Renal pelvis (tissue), 12 donors: ENCODE results near the gene KLF2. TPM values are rescaled to one million over a fixed set of nuclear protein-coding genes. Genes with fewer than 3 reads are reported as not detected.
"Not testable (repeated sequence)": the region's sequence is repeated elsewhere in the genome, so short reads cannot be mapped to it uniquely, and the experiment has no call there.

Source experiments
- DNase-seq: peaks from one replicate; pipeline ENCODE4 v3.0.0-alpha.2; 2013
- long read RNA-seq, 16 experiments: transcript quantifications; one replicate each; lab custom pipeline, GENCODE V29; 2026
- polyA plus RNA-seq, 3 donors: library from polyadenylated mRNA; unstranded; fragments of 120-200 nt; gene quantifications; one replicate each; pipeline ENCODE4 v1.2.1, GENCODE V29; 2013; ENCODE audit not compliant: insufficient read length in 3 of 3

The KLF2 gene
- 10 to 100 TPM; 18.5 to 39.4 (median 24.7) TPM for polyA plus RNA-seq
- long read RNA-seq, donor 1, transcript KLF2-201 (3 exons, 2,018 nt): major isoform, 8 of 8 reads
- long read RNA-seq, donor 1, partial matches to known transcripts: 0 of 8 reads
- long read RNA-seq, donor 1, other reads (novel, unspliced or antisense): 0 of 8 reads
- long read RNA-seq, donor 2, transcript KLF2-201 (3 exons, 2,018 nt): major isoform, 13 of 13 reads
- long read RNA-seq, donor 2, partial matches to known transcripts: 0 of 13 reads
- long read RNA-seq, donor 2, other reads (novel, unspliced or antisense): 0 of 13 reads
- long read RNA-seq, donor 3, transcript KLF2-201 (3 exons, 2,018 nt): major isoform, 16 of 16 reads
- long read RNA-seq, donor 3, partial matches to known transcripts: 0 of 16 reads
- long read RNA-seq, donor 3, other reads (novel, unspliced or antisense): 0 of 16 reads
- long read RNA-seq, donor 4, transcript KLF2-201 (3 exons, 2,018 nt): major isoform, 17 of 25 reads
- long read RNA-seq, donor 4, partial matches to known transcripts: 8 of 25 reads
- long read RNA-seq, donor 4, other reads (novel, unspliced or antisense): 0 of 25 reads
- long read RNA-seq, donor 5, transcript KLF2-201 (3 exons, 2,018 nt): major isoform, 7 of 15 reads
- long read RNA-seq, donor 5, partial matches to known transcripts: 8 of 15 reads
- long read RNA-seq, donor 5, other reads (novel, unspliced or antisense): 0 of 15 reads
- long read RNA-seq, donor 6, partial matches to known transcripts: 0 of 2 reads
- long read RNA-seq, donor 6, other reads (novel, unspliced or antisense): 0 of 2 reads
- long read RNA-seq, donor 7, transcript KLF2-201 (3 exons, 2,018 nt): major isoform, 14 of 24 reads
- long read RNA-seq, donor 7, partial matches to known transcripts: 10 of 24 reads
- long read RNA-seq, donor 7, other reads (novel, unspliced or antisense): 0 of 24 reads
- long read RNA-seq, donor 8, transcript KLF2-201 (3 exons, 2,018 nt): major isoform, 66 of 94 reads
- long read RNA-seq, donor 8, partial matches to known transcripts: 28 of 94 reads
- long read RNA-seq, donor 8, other reads (novel, unspliced or antisense): 0 of 94 reads
- long read RNA-seq, donor 9, transcript KLF2-201 (3 exons, 2,018 nt): major isoform, 14 of 31 reads
- long read RNA-seq, donor 9, partial matches to known transcripts: 17 of 31 reads
- long read RNA-seq, donor 9, other reads (novel, unspliced or antisense): 0 of 31 reads
- long read RNA-seq, donor 10, transcript KLF2-201 (3 exons, 2,018 nt): major isoform, 9 of 9 reads
- long read RNA-seq, donor 10, partial matches to known transcripts: 0 of 9 reads
- long read RNA-seq, donor 10, other reads (novel, unspliced or antisense): 0 of 9 reads
- long read RNA-seq, donor 11, transcript KLF2-201 (3 exons, 2,018 nt): major isoform, 6 of 13 reads
- long read RNA-seq, donor 11, partial matches to known transcripts: 7 of 13 reads
- long read RNA-seq, donor 11, other reads (novel, unspliced or antisense): 0 of 13 reads
- long read RNA-seq, donor 12, transcript KLF2-201 (3 exons, 2,018 nt): major isoform, 14 of 22 reads
- long read RNA-seq, donor 12, partial matches to known transcripts: 8 of 22 reads
- long read RNA-seq, donor 12, other reads (novel, unspliced or antisense): 0 of 22 reads
- long read RNA-seq, donor 13, transcript KLF2-201 (3 exons, 2,018 nt): major isoform, 5 of 11 reads
- long read RNA-seq, donor 13, partial matches to known transcripts: 6 of 11 reads
- long read RNA-seq, donor 13, other reads (novel, unspliced or antisense): 0 of 11 reads
- long read RNA-seq, donor 14: 0 reads
- long read RNA-seq, donor 15: 0 reads
- long read RNA-seq, donor 16, transcript KLF2-201 (3 exons, 2,018 nt): major isoform, 8 of 14 reads
- long read RNA-seq, donor 16, partial matches to known transcripts: 6 of 14 reads
- long read RNA-seq, donor 16, other reads (novel, unspliced or antisense): 0 of 14 reads

DNA sequence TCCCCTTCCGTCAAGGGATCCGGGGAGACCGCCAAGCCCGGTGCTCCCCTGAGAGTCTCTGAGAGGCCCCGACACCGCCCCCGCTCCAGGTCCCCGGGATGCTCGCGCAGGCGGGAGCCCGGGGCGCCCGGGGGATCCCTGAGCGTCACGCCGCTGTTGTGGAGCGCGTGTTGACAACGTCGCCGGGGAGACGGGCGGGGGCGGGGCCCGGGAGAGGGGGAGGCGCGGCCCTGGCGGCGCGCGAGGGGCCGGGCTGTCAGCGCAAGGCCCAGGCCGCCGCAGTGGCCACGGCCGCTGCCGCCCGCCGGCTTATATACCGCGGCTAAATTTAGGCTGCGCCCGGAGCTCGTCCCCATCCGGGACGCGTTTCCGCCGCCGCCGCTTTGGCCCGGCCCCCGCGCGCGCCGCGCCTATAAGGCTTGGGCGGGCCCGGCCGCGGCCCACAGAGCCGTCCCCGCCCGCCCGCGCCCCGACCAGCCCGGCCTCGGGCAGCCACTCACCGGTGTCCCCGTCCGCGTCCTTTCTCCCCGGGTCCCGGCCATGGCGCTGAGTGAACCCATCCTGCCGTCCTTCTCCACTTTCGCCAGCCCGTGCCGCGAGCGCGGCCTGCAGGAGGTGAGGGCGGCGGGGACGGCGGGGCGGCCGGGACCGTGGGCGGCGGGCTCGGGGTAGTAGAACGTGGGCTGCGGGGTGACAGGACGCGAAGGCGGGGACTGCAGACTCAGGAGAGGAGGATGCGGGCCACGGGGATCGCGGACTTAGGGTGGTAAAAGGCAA is at the start of gene KLF2:
Gene KLF2, plus strand, starts transcription at position 443 of the 777 bp plus-strand sequence. Its CDS starts 98 bp downstream, at position 541.
- peak; percentile 88 for DNase-seq

DNA sequence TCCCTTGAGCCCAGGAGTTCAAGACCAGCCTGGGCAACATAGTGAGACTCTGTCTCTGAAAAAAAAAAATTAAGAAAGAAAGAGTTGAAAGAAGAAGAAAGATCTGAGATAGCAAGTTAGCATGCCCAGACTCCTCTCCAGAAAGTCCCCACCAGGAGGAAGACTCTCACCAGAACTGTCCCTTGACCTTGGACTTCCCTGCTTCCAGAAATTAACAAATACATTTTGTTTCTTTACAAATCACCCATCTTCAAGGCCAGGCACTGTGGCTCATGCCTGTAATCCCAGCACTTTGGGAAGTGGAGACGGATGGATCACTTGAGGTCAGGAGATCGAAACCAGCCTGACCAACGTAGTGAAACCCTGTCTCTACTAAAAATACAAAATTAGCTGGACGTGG is 44.3 kb upstream of the KLF2 start:
- no peak for DNase-seq

DNA sequence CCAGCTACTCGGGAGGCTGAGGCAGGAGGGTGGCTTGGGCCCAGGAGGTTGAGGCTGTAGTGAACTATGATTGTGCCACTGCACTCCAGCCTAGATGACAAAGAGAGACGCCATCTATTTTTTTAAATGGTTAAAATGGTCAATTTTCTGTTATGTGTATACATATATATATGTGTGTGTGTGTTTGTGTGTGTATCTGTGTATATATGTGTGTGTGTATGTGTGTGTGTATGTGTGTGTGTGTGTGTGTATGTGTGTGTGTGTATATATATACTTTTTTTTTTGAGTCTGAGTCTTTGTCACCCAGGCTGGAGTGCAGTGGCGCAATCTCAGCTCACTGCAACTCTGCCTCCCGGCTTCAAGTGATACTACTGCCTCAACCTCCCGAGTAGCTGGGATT is 42.9 kb upstream of the KLF2 start:
- DNase-seq: no peak

DNA sequence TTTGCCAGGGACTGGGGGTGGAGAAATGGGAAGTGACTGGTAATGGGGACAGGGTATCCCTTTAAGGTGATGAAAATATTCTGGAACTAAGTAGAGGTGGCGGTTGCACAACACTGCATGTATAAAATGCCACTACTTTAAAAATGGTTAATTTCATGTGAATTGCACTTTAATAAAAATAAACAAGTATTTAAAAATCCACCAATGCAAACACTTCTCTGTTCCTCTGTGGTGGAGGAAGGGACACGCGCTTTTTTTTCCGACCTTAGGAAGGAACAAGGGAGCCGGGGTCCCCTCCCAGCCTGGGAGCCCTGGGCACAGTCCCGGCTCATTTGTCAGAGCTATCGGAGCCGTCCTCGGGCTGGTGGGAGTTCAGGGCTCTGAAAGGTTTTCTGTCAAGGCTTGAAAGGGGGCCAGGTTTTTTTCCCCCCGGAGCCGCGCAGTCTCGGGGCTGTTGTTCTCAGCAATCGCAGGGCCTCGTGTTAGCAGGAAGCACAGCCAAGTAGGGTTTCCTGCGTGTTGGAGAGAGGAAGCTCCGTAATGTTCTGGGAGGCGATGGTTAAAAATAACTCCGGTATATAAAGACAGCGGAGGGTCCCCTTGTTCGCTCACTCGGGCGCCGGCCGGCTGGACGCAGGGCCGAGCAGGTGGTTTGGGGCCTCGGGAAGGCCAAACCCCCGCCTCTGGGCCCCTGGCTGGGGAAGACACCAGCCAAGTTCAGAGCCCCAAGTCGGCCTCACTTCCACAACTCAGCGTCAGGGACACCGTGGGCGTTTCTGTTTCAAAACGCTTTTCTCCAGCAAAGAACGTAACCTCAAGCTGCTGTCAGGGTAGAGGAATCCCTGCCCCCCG is 41.2 kb upstream of the KLF2 start:
- peak; percentile 70 for DNase-seq

DNA sequence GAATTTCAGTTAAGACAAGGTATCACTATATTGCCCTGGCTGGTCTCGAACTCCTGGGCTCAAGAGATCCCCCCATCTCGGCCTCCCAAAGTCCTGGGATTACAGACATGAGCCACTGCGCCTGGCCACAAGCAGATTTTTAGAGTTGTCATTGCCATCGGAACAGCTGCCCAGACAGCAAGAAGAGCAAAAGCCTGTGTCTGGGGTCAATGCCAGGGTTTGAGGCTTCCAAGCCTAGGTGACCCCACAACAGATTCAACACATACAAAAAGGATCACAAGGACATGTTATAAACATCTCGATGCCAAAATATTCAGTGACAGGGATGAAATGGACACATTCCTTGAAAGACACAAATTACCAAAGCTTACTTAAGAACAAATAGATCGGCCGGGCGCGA is 40.1 kb upstream of the KLF2 start:
- no peak for DNase-seq

DNA sequence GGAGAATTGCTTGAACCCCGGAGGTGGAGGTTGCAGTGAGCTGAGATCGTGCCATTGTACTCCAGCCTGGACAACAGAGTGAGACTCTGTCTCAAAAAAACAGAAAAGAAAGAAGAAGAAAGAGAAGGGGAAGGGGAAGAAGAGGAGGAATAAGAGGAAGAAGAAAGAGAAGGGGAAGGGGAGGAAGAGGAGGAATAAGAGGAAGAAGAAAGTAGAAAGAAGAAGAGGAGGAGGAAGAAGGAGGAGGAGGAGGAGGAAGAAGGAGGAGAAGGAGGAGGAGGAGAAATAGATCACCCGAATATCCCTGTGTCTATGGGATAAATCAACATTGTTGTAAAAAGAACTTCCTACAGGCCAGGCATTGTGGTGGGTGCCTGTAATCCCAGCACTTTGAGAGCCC is 39.5 kb upstream of the KLF2 start:
- DNase-seq: not testable (repeated sequence)

DNA sequence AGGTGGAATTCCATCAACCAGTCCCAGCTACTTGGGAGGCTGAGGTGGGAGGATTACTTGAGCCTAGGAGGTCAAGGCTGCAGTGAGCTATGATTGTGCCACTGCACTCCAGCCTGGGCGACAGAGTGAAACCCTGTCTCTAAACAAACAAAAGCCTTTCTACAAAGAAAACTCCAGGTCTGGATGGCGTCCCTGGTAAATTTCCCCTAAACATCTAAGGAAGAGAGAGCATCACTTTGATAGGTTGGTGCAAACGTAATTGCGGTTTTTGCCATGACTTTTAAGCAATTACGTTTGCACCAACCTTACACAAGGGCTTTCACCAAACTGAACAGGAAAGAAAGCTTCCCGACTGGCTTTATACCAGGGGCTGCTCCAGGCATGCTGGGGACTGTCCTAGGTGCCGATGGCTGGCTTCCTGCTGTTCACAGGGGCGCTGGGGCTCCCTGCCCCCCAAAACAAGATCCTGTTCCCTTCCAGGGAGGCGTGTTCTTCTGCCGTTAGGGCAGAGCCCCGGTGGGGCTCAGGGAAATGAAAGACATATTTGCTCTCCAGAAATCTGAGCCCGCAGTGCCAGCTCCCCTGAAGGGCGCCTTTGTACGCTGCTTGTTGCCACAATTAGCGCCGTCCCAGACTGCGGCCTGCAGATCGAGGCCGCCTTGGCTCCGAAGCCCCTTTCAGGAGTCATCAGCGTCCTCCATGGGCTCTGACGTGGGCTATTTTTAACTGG is 38.7 kb upstream of the KLF2 start:
- no peak for DNase-seq

DNA sequence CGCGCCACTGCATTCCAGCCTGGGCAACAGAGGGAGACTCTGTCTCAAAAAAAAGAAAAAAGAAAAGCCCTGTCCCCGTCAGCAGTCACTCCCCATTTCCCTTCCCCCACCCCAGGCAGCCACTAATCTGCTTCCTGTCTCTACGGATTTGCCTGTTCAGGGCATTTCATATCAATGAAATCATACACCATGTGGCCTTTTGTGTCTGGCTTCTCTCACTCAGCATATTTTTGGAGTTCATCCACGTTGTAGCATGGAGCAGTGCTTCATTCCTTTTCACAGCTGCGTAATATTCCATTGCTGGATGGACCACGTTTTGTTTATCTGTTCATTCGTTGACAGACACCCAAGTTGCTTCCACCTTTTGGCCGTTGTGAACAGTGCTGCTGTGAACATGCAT is 36.1 kb upstream of the KLF2 start:
- DNase-seq: no peak

DNA sequence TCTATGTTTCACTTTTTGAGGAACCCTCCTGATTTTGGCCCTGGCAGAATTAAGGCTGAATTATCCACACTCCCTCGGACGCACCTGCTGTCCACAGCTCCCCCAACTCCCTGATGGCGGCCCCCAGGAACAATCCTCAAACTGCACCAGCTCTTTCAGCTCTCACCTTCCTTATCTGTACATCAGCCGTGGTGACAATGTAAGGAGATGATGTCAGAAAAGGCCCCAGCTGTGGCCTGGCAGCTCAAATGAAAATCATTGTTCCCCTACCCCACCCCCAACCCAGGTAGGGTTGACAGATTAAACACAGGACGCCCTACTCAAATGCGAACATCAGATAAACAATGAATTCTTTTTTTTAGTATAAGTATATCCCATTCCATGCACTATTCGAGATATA is 35.0 kb upstream of the KLF2 start:
- no peak for DNase-seq

DNA sequence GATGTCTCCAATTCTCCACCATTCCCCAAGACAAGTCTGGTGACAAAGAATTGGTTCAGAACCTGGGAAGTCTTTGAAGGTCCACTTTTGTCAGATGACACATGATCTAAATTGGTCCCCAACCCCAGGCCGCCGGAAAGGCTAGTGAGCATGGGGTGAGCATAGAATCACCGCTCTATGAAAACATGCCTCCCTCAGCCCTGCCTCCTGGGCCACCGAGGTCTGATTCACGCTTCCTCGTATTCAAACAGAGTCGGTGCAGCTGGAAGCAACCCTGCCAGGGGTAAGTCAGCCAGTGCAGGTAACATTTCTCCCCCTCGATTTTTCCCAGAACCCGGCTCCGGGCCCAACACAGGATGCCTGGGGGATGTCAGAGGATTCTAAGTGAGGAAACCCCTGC is 33.9 kb upstream of the KLF2 start:
- no peak for DNase-seq

DNA sequence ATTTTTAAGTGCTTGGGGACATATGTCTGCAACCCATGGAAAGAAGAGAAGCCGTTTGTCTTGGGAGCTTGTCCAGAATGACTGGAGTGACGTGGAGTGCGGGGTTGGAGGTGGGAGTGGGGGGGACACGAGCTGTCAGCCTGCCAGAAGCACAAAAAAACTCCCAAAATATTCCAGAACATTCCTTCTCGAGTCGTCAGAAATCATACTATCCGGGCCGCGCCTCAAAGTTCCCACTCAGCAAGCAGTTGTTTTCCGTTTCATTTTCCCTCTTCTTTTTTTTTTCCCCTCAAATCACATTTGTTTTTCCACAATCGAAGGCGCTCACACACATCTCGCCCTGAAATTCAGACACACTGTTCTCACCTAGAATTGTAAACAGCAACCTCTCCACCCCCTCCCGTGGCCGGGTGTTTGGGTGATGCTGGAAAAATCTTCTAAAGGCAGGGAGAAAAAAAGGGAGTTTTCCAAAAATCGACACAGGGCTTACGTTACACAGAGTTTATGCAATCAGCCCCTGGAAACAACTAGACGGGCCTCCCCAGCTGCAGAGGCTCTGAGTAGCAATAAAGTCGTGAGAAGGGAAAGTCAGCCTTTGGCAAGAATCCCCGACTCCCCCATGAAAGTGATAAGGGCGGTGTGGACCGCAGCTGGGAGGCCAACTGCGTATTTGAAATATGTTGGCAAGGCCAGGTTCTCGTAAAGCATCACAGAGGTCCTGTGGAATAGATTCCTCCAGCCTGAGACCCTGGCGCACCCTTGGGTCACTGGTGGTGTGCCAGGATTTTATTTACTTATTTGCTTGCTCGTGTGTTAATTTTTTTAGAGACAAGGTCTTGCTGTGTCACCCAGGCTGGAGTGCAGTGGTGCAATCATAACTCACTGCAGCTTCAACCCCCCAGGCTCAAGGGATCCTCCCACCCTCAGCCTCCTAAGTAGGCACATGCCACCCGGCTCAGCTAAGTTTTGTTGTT is 31.2 kb upstream of the KLF2 start:
- DNase-seq: peak; percentile 96

DNA sequence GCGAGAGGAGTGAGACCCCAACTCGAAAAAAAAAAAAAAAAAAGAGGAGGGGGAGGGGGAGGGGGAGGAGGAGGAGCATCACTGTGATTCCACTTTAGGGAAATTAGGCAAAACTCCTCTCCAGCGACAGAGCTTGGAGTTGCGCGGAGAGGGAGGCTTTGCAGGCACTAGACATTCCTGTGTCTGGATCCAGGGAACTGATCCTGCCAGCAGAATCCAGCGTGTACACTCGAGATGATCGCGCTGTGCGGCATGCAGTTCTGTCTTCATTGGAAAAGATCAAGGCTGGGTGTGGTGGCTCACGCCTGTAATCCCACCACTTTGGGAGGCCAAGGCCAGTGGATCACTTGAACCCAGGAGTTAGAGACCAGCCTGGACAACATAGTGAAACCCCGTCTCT is 29.6 kb upstream of the KLF2 start:
- no peak for DNase-seq

DNA sequence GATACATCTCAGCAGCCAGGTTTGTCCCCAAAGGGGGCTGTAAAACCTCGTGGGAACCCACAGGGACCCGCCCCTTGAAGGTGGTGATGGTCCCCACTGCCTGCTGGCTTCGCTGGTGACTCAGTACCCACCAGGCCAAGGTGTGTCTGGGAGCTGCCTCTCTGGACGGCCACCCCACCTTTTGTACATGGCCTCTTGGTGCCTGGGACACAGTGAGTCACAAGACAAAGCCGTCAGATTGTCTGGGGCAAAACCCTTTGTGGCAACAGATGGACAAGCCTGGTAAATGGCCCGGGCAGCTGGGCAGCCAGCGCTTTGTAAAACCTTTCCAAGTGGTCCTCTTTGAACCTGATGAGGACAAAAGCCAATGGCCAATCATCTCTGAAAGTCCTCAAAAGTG is 27.9 kb upstream of the KLF2 start:
- no peak for DNase-seq

DNA sequence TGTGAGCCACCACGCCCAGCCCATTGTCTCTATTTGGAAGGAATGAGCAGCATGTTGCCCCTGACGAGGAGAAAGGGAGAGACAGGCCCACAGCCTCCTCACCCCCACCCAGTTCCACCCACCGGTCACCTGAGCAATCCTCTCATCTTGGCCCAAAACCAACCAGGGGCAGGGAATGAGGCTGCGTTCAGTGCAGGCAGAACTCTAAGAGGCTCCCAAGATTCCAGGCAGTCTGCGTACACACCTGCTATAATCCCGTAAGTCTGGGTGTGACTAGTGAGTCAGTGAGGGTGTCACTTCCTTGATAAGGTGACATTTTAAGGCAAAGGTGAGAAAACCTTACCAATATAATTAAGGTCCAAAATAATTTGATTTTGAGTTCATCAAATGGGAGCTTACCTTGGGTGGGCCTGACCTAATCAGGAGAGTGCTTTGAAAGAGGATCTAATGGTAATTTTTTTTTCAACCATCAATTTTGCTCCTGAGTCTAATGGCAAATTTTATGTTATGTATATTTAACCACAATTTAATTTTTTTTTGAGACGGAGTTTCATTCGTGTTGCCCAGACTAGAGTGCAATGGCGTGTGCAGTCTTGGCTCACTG is 26.9 kb upstream of the KLF2 start:
- no peak for DNase-seq

DNA sequence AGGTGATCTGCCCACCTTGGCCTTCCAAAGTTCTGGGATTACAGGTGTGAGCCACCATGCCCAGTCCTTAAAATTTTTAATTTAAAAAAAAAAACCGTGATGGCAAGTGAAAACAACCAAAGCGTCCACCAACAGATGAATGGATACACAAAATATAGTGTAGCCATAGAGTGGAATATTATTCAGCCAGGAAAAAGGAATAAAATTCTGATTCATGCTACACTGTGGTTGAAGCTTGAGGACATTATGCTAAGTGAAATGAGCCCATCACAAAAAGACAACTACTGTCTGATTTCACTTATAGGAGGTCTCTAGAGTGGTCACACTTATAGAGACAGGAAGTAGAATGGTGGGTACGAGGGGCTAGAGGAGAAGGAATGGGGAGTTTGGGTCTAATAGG is 26.3 kb upstream of the KLF2 start:
- no peak for DNase-seq

DNA sequence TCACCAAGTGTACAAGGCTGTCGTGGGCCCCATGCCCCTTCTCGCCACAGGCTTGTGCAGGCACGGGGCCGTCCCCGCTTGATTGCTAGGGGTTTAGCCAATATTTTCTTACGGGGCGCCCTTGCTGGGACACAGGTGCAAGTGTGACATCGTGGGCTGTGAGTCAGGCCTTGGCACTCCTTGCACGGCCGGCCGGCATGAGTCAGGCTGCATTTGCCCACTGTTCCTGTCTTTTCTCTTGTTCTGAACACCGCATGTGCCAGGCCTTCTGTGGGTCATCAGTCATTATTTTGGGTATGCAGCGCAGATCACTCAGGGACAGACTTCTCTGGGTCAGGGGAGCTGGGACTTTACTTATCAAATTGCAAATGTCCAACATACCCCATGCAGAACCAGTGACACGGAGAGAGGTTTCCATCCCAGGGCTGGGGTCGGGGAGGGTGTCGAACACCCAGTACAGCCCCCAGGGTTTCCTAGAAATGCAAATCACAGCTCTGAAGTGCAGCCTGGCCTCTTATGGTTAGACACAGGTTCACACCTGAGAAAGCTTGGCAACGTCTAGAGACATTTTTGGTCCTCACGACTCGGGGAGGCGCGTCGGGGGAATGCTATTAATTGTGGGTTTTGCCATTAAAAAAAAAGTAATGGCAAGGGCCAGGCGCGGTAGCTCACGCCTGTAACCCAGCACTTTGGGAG is 22.5 kb upstream of the KLF2 start:
- DNase-seq: no peak
